ENCODE measurements around the gene EDC3. TPM values are rescaled to one million over a fixed set of nuclear protein-coding genes. Genes with fewer than 3 reads are reported as not detected.

EDC3 gene
- total and polyA plus RNA-seq, 9 of the 15 experiments (the other 6 are each of a cell fraction or from before 2014, with no cell fraction given) = 11.7 to 63.9 (median 32.8) TPM

DNA sequence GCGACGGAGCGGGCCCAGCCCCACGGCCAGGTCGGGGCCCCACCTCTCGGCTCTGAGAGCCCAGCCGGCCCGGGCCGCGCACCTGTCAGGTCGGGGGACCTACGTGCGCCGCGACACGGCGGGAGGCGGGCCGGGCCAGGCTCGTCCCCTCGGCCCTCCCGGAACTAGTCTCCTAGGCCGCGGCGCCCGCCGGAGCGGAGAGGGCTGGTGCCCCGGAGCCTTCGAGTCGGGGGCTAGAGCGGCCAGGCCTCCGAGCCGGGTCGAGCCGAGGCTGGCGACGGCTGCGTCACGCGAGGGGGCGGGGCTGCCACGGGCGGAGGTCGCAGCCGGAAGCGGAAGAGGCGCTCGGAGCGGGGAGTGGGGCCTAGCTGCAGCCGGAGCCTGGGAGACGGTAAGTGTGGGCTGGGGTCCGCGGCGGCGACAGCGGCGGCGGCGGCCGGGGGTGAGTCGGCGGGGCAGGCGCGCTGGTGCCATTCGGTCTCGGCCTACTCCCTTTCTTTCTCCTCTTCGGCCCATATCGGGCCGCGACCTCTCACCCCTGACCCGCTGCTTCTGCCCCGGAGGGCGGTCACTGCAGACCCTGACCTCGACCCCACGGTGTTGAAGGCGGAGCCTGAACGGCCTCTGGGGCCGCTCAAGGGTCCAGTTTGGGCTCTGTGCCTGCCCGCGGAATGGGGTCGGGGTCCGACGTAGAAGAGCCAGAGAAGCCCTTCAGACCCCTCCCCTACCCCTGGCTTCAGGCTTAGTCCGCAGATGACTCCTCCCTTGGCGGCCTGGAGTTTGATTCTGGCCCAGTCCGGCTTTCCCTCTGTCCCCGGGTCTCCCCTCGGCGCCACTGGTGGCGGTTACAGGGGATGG lies 80.1 kb downstream of the EDC3 start, which contains the start of gene CLK3 (continued):
- TF ChIP-seq, protein P1, sequence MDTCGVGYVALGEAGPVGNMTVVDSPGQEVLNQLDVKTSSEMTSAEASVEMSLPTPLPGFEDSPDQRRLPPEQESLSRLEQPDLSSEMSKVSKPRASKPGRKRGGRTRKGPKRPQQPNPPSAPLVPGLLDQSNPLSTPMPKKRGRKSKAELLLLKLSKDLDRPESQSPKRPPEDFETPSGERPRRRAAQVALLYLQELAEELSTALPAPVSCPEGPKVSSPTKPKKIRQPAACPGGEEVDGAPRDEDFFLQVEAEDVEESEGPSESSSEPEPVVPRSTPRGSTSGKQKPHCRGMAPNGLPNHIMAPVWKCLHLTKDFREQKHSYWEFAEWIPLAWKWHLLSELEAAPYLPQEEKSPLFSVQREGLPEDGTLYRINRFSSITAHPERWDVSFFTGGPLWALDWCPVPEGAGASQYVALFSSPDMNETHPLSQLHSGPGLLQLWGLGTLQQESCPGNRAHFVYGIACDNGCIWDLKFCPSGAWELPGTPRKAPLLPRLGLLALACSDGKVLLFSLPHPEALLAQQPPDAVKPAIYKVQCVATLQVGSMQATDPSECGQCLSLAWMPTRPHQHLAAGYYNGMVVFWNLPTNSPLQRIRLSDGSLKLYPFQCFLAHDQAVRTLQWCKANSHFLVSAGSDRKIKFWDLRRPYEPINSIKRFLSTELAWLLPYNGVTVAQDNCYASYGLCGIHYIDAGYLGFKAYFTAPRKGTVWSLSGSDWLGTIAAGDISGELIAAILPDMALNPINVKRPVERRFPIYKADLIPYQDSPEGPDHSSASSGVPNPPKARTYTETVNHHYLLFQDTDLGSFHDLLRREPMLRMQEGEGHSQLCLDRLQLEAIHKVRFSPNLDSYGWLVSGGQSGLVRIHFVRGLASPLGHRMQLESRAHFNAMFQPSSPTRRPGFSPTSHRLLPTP (IDR thresholded peaks at IDR 0.05; ENCODE audit: borderline replicate concordance, extremely low read depth, insufficient read length) = no peak
- TF ChIP-seq, protein P2, sequence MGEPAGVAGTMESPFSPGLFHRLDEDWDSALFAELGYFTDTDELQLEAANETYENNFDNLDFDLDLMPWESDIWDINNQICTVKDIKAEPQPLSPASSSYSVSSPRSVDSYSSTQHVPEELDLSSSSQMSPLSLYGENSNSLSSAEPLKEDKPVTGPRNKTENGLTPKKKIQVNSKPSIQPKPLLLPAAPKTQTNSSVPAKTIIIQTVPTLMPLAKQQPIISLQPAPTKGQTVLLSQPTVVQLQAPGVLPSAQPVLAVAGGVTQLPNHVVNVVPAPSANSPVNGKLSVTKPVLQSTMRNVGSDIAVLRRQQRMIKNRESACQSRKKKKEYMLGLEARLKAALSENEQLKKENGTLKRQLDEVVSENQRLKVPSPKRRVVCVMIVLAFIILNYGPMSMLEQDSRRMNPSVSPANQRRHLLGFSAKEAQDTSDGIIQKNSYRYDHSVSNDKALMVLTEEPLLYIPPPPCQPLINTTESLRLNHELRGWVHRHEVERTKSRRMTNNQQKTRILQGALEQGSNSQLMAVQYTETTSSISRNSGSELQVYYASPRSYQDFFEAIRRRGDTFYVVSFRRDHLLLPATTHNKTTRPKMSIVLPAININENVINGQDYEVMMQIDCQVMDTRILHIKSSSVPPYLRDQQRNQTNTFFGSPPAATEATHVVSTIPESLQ (CRISPR knock-in tag; IDR thresholded peaks at IDR 0.05) = peak; percentile 36; the same call in 1 of the 2 replicates
- TF ChIP-seq RFX1 (IDR thresholded peaks at IDR 0.05) = no peak
- no peak for TF ChIP-seq SREBF2 (CRISPR knock-in tag; IDR thresholded peaks at IDR 0.05)
- no peak for TF ChIP-seq MCM2 (IDR thresholded peaks at IDR 0.05; ENCODE audit: low read depth)
- no peak for TF ChIP-seq SRSF1 (IDR thresholded peaks at IDR 0.05; ENCODE audit: low read depth, low read length)
- TF ChIP-seq PHF8 (IDR thresholded peaks at IDR 0.05; ENCODE audit: borderline replicate concordance, low read length) = peak; percentile 86; the same call in 1 of the 2 replicates
- TF ChIP-seq, protein P3, sequence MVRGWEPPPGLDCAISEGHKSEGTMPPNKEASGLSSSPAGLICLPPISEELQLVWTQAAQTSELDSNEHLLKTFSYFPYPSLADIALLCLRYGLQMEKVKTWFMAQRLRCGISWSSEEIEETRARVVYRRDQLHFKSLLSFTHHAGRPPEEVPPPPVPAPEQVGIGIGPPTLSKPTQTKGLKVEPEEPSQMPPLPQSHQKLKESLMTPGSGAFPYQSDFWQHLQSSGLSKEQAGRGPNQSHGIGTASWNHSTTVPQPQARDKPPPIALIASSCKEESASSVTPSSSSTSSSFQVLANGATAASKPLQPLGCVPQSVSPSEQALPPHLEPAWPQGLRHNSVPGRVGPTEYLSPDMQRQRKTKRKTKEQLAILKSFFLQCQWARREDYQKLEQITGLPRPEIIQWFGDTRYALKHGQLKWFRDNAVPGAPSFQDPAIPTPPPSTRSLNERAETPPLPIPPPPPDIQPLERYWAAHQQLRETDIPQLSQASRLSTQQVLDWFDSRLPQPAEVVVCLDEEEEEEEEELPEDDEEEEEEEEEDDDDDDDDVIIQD (CRISPR knock-in tag; IDR thresholded peaks at IDR 0.05) = no peak
- TF ChIP-seq EP400 (IDR thresholded peaks at IDR 0.05) = peak; percentile 62; the same call in 1 of the 2 replicates
- TF ChIP-seq ZNF561 (CRISPR knock-in tag; conservative IDR thresholded peaks at IDR 0.05) = no peak
- no peak for TF ChIP-seq NCOA1 (IDR thresholded peaks at IDR 0.05; ENCODE audit: low read depth)
- peak; percentile 93 for TF ChIP-seq U2AF1 (optimal IDR thresholded peaks at IDR 0.05; ENCODE audit: low read depth, low read length)
- no peak for TF ChIP-seq IFI16 (CRISPR knock-in tag; IDR thresholded peaks at IDR 0.05)
- peak; percentile 70 for TF ChIP-seq POLR2A (conservative IDR thresholded peaks at IDR 0.05)
- 0 out of 2 replicates have a peak, but pooled peaks have one; percentile 66 for TF ChIP-seq FOXK1 (CRISPR knock-in tag; IDR thresholded peaks at IDR 0.05; ENCODE audit: borderline replicate concordance)
- TF ChIP-seq TBL1XR1 (IDR thresholded peaks at IDR 0.05; ENCODE audit: low read length in 2 of 2) = peak in 1 of 2 experiments; percentile 38; a peak in 1 of 4 replicates
- TF ChIP-seq, protein P4, sequence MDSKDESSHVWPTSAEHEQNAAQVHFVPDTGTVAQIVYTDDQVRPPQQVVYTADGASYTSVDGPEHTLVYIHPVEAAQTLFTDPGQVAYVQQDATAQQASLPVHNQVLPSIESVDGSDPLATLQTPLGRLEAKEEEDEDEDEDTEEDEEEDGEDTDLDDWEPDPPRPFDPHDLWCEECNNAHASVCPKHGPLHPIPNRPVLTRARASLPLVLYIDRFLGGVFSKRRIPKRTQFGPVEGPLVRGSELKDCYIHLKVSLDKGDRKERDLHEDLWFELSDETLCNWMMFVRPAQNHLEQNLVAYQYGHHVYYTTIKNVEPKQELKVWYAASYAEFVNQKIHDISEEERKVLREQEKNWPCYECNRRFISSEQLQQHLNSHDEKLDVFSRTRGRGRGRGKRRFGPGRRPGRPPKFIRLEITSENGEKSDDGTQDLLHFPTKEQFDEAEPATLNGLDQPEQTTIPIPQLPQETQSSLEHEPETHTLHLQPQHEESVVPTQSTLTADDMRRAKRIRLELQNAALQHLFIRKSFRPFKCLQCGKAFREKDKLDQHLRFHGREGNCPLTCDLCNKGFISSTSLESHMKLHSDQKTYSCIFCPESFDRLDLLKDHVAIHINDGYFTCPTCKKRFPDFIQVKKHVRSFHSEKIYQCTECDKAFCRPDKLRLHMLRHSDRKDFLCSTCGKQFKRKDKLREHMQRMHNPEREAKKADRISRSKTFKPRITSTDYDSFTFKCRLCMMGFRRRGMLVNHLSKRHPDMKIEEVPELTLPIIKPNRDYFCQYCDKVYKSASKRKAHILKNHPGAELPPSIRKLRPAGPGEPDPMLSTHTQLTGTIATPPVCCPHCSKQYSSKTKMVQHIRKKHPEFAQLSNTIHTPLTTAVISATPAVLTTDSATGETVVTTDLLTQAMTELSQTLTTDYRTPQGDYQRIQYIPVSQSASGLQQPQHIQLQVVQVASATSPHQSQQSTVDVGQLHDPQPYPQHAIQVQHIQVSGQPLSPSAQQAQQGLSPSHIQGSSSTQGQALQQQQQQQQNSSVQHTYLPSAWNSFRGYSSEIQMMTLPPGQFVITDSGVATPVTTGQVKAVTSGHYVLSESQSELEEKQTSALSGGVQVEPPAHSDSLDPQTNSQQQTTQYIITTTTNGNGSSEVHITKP (IDR thresholded peaks at IDR 0.05; ENCODE audit: partially characterized antibody) = no peak

All from K562 (cell line).